MV-4-11 (cell line): ENCODE data around the gene ARHGAP31.
"Not testable (repeated sequence)": the region's sequence is repeated elsewhere in the genome, so short reads cannot be mapped to it uniquely, and the experiment has no call there.

Experiments
- DNase-seq: peaks from one replicate; lab custom pipeline; 2025; lab: John Stamatoyannopoulos, UW

The ARHGAP31 gene

DNA sequence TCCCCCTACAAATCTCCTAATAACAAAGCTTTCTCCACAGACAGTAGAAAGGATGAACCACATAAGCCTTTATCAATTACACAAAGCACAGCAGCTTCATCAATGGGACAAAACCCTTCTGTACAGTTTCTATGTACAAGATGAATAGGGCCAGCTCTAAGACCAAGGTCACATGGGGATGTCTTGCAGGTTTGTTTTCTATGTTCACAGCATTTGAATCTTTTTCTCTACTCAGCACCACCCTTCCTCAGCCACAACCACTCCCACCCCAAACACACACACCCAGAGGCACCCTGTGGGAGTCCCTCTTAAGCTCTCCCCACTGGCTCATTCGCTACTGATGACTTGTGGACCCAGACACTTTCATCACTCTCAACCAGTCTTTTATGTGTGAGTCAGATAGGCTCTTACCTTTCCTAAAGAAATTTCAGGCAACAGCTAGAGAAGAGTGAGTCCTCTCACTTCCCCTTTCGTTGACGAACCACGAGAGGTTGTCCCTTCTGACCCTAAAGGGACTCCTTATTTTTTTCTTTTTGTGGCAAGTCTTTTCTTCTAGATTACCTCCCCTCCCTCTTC lies 57.9 kb downstream of the ARHGAP31 start:
- DNase-seq = peak; percentile 98

DNA sequence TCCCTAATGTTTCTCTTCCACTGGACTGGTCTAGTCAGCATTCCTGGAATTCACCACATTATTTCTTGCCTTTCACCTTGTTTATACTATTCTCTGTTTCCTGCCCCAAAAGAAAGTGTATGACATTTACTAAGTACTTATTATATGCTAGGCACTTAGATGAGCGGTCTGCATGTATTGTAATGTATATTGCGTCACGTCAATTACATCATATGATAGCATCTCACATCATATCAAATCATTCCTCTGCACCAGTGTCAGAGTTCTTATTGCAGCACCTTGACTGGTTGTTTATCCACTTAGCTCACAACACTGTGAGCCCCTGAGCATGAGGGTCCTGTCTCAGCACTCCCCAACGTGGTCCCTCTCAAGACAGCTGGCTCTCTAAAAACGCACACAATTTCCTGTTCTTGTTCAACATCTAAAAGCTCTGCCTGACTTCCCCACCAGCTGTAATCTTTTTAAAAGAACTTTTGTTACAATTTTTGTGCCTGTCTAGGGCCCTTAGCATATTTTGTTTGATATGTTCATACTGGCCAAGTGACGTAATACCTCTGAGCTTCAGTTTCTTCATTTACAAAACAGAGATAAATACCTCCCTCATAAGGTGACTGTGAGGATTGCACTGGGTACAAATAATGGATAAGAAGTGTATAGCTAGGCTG lies 58.8 kb downstream of the ARHGAP31 start:
- DNase-seq = peak; percentile 73

DNA sequence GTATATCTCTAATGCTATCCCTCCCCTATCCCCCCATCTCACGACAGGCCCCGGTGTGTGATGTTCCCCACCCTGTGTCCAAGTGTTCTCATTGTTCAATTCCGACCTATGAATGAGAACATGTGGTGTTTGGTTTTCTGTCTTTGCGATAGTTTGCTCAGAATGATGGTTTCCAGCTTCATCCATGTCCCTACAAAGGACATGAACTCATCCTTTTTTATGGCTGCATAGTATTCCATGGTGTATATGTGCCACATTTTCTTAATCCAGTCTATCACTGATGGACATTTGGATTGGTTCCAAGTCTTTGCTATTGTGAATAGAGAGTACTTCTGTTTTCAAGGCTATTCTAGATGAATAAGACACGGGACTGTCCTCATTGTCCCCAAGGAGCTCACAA lies 61.4 kb downstream of the ARHGAP31 start:
- not testable (repeated sequence) for DNase-seq

DNA sequence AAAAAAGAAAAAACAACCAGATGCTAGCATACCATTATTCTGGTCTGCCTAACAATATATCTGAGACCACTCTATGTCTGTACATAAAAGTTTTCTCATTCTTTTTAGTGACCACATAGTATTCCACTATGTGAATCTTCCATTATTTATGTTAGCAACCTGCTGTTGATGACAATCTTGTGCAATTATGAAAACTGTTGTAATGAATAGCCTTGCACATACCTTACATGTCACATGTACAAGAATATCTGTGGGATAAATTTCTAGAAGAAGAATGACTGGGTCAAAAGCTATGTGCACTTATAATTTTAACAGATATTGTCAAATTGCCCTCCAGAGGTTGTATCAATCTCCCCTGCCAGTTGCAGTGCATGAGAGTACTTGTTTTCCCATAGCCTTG lies 62.5 kb downstream of the ARHGAP31 start:
- DNase-seq = no peak

DNA sequence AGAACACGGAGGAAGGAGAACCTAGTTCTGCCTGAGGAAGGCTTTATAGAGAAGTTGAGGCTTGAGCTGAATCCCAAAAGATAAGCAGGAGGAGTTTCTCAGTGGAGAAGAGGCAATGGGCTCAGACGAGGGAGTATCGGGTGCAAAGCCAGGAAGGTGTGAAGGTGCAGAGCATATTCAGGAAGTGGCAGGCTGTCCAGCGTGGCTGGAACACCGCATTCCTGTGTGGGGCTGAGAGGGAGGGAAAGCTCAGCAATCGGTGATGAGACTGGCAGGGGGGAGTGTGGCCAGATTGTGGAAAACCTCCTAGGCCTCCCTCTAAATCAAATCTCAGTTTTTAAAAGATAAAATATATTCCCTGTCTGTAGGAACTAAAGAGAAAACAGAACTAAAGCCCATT lies 63.0 kb downstream of the ARHGAP31 start:
- no peak for DNase-seq

DNA sequence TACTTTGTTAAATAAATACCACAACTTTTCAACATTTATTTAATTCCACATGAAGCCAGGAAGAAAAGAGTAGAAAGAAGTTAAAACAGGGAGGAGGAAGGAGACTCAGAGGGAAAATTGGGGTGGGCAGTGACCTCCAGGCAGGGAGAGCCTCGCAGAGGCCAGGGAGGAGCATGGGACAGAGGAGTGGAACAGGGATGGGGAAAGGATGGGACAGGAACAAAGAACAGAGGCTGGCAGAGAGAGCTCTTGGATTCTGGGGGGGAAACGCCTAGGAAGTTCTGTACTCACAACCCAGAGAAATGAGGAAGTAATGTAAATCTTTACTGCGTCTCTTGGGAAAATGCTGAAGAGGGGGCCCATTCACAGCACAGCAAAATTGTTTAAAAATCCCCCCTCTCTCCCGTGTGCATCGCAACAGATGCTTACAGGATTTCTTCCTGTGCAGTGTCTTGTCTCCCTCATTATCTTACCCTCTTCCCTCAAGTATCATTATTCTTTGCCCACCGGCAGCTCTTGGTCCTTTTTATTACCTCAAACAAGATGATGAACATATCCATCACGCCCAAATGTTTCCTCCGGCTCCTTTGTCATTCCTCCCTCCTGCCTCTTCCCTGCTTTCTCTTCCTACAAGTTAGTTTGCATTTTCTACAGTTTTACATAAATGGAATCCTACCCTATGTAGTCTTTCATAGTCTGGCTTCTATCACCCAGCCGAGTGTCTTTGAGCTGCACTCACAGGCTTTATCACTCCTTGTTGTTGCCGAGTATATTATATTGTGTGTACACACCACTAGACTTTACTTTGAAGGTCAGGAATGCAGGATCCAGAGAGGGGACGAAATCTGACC lies 65.5 kb downstream of the ARHGAP31 start:
- DNase-seq = peak; percentile 37

DNA sequence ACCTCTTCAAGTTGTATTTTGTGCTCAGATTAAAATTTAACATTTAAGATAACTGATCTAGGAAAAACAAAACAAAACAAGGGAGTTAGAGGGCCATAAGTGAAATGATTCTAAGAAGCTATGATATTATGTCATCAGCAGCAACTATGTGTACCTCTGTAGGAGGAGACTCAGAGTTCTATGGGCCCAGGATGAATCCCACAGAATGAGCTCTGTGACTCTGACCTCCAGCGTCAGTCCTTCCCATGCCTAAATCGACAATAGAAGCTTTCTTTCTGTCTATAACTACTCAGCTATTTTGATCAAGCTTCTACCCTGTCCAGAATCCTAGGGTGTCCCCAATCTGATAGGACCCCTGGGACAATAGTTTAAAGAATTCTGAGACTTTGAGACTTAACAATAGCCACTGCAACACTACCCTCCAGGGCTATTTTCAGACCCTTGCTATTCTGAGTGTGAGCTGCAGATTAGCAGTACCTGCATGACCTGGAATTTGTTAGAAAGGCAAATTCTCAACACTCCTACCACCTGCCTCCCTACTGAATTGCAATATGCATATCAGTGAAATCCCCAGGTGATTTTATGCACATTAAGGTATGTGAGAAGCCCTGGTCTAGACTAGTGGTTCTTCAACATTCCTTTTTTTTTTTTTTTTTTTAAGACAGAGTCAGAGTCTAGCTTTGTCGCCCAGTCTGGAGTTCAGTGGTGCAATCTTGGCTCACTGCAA lies 66.7 kb downstream of the ARHGAP31 start:
- DNase-seq = no peak

DNA sequence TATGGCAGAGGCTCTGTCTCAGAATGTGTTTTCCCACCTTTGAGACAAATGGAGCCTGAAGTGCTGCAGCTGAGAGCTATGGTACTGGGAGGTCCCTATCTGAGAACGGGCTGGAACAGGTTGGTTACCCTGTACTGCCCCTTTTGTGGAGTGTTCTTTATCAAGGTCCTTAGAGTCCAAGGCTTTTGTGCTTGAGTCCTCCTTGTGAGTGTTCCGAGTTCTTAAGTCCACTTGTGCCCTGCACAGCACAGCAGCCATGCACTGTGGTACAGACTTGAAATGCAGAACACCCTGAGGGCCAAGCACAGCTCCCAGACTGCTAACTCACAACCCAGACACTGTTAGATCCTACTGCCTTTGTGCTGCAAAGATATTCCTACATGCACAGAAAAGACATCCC lies 67.8 kb downstream of the ARHGAP31 start:
- DNase-seq = no peak

DNA sequence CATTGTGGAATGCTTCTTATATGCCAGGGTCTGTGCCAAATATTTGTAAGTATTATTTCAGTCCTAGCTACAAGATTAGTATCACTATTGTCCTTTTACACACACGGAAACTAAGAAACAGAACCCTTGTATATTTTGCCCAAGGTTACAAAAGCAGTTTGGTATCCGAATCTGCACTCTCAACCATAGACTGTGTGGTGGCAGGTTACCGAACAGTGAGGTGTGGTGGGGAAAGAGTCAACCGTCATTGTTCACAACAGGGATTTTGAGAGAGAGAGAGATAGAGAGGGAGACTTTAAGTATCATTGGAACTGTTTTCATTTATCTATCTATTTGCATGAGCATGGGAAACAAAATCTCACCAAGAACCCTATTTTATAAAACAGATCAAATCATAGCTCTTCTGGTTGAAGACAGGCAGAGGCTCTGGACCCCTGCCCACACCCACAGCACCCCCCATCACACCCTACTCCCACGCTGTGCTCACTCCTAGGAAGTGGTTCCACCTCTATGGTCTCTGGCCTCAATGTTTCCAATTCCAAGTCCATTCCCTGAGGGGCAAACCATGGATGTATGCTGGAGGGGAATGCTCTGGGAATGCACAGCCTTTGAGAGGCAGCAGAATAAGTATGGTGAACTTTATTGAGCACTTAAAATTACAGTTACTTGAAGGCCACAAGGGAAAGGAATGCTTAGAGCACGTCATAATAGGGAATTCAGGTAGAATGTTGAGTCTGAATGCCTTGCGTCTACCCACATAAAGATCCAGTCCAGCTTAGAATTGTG lies 69.0 kb downstream of the ARHGAP31 start:
- no peak for DNase-seq

DNA sequence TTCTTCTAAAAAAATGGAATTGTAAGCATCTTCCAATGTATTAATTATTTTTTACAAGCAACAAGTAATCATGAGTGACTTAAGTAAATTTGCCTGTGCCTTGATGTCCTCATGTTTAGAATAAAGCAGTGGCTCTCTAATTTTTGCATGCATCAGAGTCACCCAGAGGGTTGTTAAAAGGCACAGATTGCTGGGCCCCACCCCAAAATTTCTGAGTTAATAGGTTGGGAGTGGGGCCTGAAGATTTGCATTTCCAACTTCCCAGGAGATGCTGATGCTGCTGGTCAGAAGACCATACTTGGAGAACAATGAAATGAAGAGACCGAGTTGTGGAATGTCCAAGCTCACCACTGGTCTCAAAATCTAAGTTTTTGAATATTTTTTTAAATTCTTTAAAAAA lies 70.2 kb downstream of the ARHGAP31 start:
- DNase-seq = no peak

DNA sequence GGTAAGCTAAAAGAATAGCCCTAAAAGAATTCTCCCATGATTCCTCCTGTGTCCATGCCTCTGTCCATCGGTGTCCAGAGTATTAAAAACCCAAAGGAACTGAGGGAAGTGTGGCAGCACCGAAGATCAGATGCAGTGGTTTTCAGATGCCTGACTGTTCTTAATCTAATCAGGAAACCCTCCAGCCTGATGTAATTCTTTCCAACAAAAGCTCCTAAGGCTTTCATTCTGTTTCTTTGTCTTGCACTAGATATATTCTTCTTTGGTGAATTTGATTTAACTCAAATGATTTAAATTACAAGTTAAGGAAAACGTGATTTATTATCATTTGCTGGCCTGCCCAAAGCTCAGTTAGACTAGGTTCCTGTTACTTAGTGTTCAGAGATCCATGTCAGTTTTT lies 71.2 kb downstream of the ARHGAP31 start:
- DNase-seq = no peak

DNA sequence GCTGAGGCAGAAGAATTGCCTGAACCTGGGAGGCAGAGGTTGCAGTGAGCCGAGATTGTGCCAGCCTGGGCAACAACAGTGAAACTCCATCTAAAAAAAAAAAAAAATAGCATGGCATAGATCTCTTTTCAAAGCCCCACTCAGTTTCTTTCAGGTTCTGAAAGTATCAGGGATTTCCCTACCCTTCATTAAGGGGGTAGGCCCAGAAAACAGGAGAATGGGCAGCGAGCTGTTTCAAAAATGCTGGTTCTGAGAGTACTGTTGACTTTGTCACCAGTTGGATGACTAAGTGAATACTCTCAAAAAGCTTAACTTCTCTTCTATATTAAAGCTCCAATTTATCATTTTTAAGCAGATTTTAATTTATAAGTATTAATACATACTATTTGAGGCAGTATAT lies 72.8 kb downstream of the ARHGAP31 start:
- DNase-seq = no peak

DNA sequence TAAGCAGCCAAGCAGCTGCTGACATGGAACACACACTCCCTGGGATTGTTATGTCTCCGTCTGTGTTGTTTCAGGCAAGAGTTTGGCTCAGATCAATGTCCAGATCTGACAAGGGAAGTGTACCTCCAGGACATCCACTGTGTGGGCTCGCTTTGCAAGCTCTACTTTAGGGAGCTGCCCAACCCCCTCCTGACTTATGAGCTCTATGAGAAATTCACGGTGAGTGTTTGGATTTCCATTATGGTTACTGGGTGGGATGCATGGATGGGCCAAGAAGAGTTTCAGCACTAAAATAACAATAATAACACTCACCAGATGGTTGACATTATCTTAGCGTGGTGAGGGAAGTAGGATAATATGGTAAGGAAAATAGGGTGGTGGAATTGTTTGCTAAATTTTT lies 74.1 kb downstream of the ARHGAP31 start:
- DNase-seq = no peak

DNA sequence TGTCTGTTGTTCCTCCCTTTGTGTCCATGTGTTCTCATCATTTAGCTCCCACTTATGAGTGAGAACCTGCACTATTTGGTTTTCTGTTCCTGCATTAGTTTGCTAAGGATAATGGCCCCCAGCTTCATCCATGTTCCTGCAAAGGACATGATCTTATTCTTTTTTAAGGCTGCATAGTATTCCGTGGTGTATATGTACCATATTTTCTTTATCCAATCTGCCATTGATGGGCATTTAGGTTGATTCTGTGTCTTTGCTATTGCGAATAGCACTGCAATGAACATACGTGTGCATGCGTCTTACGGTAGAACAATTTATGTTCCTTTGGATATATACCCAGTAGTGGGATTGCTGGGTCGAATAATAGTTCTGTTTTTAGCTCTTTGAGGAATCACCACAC lies 77.6 kb downstream of the ARHGAP31 start:
- not testable (repeated sequence) for DNase-seq

DNA sequence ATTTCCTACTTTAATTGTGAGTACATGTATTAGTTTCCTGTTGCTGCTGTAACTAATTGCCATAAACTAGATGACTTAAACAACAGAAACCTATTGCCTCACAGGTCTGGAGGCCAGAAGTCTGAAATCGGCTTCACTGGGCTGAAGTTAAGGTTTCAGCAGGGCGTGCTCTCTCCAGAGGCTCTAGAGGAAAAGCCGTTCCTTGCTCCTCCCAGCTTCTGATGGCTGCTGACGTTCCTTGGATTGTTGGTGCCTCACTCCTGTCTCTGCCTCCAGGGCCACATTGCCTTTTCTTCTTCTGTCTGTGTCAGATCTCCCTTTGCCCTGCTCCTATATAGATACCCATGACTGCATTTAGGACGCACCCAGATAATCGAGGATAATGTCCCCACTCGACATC lies 80.9 kb downstream of the ARHGAP31 start:
- no peak for DNase-seq

DNA sequence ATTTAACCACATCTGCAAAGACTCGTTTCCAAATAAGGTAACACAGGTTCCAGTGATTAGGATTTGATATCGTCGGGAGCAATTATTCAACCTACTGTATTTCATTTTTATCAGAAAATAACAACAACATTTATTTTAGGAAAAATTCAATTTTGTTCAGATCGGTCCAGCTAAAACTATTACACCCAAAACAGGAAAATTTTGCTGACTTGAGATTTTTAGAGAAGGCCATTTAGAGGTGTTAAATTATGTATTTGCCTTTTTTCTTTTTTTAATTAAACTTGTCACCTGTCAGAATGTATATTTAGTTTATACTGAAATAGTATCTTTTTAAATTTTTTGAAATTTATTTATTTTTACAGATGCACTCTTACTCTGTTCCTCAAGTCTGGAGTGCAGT lies 81.3 kb downstream of the ARHGAP31 start:
- DNase-seq = no peak

DNA sequence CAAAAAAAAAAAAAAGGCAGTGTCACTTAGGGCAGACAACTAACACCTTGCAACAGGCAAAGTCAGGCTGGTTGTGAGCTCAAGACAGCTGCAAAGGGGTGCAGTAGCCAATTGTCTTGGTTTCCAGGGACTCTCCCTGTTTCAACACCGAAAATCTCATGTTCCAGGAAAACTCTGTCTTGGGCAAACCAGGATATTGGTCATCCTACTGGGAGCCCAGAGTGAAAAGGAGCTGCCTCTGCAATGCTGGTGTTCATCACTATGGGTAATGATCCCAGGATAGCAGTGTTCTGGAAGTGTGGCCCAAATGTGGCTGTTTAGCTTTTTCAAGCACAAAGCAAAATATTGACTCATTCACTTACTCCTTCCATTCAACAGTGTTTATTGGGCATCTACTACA lies 82.6 kb downstream of the ARHGAP31 start:
- no peak for DNase-seq

DNA sequence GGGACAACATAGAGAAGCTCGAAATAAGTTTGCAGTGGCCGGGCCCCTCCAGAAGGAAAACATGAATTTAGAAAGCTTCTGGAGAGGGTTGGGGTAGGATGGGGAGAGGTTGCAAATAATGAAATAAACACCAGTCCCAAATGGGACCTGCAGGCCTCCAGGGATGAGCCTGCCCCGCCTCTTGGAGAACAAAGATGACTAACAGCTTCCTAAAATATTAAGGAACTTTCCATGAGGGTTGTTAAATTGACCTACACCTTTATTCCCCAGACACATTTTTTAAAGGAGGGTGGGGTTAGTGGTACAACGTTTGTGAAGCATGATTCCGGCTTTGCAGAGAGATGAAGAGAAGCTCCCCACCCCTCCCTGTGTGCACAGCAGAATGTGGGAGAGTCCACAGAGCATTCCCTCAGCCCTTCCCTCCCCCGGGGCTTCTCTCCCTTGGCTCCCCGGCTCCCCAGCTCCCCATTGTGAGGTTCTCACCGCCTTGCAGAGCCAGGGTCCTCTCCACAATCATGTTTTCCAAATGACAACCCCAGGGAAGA lies 84.1 kb downstream of the ARHGAP31 start:
- DNase-seq = no peak

DNA sequence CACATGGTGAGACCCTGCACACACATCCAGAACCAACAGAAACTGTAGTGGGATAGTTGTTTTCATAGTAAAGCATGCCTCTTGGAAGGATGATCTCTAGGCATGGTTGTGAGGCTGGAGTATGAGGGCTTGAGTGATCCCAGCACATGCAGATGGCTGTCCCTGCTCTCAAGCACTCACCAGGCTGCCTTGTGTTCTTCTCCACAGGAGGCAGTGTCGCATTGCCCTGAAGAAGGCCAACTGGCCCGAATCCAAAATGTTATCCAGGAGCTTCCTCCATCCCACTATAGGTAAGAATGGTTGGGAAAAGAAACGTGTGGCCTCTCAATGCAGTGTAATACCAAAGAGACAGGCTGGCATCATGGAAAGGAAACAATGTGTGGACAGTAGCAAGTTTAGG lies 86.5 kb downstream of the ARHGAP31 start:
- no peak for DNase-seq

DNA sequence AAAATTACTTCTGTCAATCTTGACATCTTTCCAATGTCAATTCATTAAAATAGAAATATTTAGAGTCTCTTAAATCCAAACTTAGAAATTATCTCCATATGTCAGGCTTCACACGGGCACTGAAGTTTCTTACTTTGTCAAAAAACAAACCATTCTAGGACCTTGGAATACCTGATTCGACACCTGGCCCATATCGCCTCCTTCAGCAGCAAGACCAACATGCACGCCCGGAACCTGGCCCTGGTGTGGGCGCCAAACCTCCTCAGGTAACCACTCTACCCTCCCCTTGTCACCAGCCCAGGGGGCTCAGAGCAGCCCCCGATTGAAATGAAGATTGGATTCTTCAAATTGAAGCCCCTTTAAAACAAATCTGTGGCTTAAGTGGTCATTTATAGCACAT lies 88.0 kb downstream of the ARHGAP31 start:
- no peak for DNase-seq

DNA sequence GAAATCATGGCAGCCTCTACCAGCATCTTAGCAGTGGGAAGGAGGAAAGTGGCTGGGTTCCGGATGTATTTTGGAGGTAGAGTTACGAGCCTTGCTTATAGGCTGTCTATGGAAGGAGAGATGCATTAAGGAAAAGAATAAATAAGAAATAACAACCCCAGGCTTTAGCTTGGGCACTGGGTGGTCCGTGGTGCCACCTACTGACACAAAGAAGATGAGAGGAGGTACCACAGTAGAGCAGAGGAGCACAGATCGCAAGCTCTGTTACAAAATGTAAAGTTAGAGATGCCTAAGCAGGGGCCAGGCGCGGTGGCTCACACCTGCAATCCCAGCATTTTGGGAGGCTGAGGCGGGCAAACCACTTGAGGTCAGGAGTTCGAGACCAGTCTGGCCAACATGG lies 94.4 kb downstream of the ARHGAP31 start:
- no peak for DNase-seq
